Ishikawa (cell line): ENCODE data around the gene PTPN14.

Source experiments
- CEBPB ChIP-seq: IDR thresholded peaks from 2 replicates; pipeline ENCODE4 v1.6.1; 2012
- CREB1 ChIP-seq: IDR thresholded peaks from 2 replicates; pipeline ENCODE4 v1.6.1; 2012; ENCODE audit warnings: low read depth
- EGR1 ChIP-seq: IDR thresholded peaks from 2 replicates; pipeline ENCODE4 v1.6.1; 2012
- EP300 ChIP-seq: IDR thresholded peaks from 2 replicates; pipeline ENCODE4 v1.6.1; 2012; ENCODE audit warnings: borderline replicate concordance
- FOXM1 ChIP-seq: IDR thresholded peaks from 2 replicates; pipeline ENCODE4 v1.6.1; 2012; ENCODE audit warnings: low read depth, borderline replicate concordance
- MAX ChIP-seq: IDR thresholded peaks from 2 replicates; pipeline ENCODE4 v1.6.1; 2012
- NFIC ChIP-seq: IDR thresholded peaks from 2 replicates; pipeline ENCODE4 v1.6.1; 2012
- RAD21 ChIP-seq: IDR thresholded peaks from 2 replicates; pipeline ENCODE4 v1.6.1; 2012; ENCODE audit warnings: low read depth
- REST ChIP-seq: IDR thresholded peaks from 2 replicates; pipeline ENCODE4 v1.6.1; 2012; ENCODE audit warnings: low read depth, mild to moderate bottlenecking
- TAF1 ChIP-seq: IDR thresholded peaks from 2 replicates; pipeline ENCODE4 v1.6.1; 2012; ENCODE audit warnings: low read depth, mild to moderate bottlenecking
- TCF12 ChIP-seq: IDR thresholded peaks from 2 replicates; pipeline ENCODE4 v1.6.1; 2012; ENCODE audit warnings: low read depth
- TEAD4 ChIP-seq: IDR thresholded peaks from 2 replicates; pipeline ENCODE4 v1.6.1; 2012
- USF1 ChIP-seq: IDR thresholded peaks from 2 replicates; pipeline ENCODE4 v1.6.1; 2012
- YY1 ChIP-seq: IDR thresholded peaks from 2 replicates; pipeline ENCODE4 v1.6.1; 2012; ENCODE audit warnings: low read depth
- ZBTB7A ChIP-seq: IDR thresholded peaks from 2 replicates; pipeline ENCODE4 v1.6.1; 2012; ENCODE audit warnings: low read depth

The PTPN14 gene

GRCh38 chr1:214326406-214326805 is 225.0 kb downstream of the PTPN14 start:
- TF ChIP-seq EGR1 (no peak), CEBPB (no peak), CREB1 (no peak), MAX (no peak), REST (no peak), ZBTB7A (no peak), FOXM1 (no peak), TEAD4 (no peak)

- TF ChIP-seq NFIC (no peak), TCF12 (no peak), EGR1 (no peak), TAF1 (no peak), MAX (no peak)
Measured at GRCh38 chr1:214324896-214325800, 226.3 kb downstream of the PTPN14 start.

GRCh38 chr1:214321705-214322453 is 229.5 kb downstream of the PTPN14 start:
- TF ChIP-seq YY1 (no peak), EGR1 (no peak), NFIC (peak; percentile 58), USF1 (no peak), TCF12 (0 out of 2 replicates have a peak, but pooled peaks have one; percentile 25), TAF1 (no peak), CREB1 (no peak), RAD21 (no peak), CEBPB (0 out of 2 replicates have a peak, but pooled peaks have one; percentile 25), ZBTB7A (no peak), EP300 (no peak; the same call in 1 of the 2 replicates), MAX (no peak), TEAD4 (no peak), FOXM1 (no peak), REST (no peak)

GRCh38 chr1:214319938-214320337 is 231.5 kb downstream of the PTPN14 start:
- TF ChIP-seq RAD21: 0 out of 2 replicates have a peak, but pooled peaks have one; percentile 8
- TF ChIP-seq EGR1: no peak
- no peak for TF ChIP-seq CEBPB

- no peak for TF ChIP-seq FOXM1
- no peak for TF ChIP-seq USF1
- TF ChIP-seq CREB1: no peak
- TF ChIP-seq TCF12: no peak
- no peak for TF ChIP-seq YY1
- TF ChIP-seq MAX: no peak
- no peak for TF ChIP-seq NFIC
- TF ChIP-seq RAD21: no peak
- no peak for TF ChIP-seq TEAD4
- no peak for TF ChIP-seq CEBPB
- no peak for TF ChIP-seq ZBTB7A
- no peak for TF ChIP-seq TAF1
Measured at GRCh38 chr1:214318956-214319736, 232.3 kb downstream of the PTPN14 start.
